IPS-11a (cell line): Measurements from ENCODE around the gene GPR25.

Source experiments
- H3K4me3 ChIP-seq: one replicate; pipeline ENCODE4 v1.5.1; 2013; ENCODE audit warnings: low read depth, low read length, control low read depth

GPR25 gene

DNA sequence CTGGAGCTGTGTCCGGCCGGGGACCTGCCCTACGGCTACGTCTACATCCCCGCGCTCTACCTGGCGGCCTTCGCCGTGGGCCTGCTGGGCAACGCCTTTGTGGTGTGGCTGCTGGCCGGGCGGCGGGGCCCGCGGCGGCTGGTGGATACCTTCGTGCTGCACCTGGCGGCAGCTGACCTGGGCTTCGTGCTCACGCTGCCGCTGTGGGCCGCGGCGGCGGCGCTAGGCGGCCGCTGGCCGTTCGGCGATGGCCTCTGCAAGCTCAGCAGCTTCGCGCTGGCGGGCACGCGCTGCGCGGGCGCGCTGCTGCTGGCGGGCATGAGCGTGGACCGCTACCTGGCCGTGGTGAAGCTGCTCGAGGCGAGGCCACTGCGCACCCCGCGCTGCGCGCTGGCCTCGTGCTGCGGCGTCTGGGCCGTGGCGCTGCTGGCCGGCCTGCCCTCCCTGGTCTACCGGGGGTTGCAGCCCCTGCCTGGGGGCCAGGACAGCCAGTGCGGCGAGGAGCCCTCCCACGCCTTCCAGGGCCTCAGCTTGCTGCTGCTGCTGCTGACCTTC is 412 bp downstream of the GPR25 start:
- H3K4me3 ChIP-seq = no peak overlapping the region

DNA sequence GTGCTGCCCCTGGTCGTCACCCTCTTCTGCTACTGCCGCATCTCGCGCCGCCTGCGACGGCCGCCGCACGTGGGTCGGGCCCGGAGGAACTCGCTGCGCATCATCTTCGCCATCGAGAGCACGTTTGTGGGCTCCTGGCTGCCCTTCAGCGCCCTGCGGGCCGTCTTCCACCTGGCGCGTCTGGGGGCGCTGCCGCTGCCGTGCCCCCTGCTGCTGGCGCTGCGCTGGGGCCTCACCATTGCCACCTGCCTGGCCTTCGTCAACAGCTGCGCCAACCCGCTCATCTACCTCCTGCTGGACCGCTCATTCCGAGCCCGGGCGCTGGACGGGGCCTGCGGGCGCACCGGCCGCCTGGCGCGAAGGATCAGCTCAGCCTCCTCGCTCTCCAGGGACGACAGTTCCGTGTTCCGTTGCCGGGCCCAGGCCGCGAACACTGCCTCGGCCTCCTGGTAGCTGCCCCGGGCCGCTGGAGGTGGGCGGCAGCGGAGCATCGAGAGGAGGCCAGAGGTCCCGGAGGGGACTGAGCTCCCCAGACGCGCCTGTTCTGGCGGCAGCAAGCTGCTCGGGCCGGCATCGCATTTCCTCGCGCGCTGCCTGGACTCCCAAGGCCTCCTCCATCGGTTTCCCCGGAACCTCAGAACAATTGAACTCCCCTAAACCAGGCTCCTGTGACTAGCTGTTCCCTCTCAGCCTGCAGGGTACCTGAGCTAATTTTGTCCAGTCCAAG is 1.1 kb downstream of the GPR25 start:
- H3K4me3 ChIP-seq = no peak overlapping the region

DNA sequence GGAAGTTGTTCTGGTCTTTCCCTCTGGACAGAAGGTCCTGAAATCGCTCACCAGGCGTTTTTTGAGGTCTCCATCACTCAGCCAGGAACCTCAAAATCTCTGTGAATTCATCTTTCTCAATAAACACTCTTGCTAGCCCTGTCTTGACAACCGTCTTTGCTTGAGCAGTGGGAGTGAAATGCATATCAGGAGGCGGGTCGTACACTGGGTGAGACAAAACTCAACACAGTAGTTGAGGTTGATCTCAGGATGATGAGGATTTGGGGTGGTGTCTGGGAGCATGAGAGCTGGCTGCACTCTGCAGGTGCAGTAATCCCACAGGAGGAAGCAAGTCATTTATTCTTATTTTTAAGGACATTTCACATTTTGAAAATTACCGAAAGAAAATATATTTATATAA is 1.9 kb downstream of the GPR25 start:
- H3K4me3 ChIP-seq = no peak overlapping the region

DNA sequence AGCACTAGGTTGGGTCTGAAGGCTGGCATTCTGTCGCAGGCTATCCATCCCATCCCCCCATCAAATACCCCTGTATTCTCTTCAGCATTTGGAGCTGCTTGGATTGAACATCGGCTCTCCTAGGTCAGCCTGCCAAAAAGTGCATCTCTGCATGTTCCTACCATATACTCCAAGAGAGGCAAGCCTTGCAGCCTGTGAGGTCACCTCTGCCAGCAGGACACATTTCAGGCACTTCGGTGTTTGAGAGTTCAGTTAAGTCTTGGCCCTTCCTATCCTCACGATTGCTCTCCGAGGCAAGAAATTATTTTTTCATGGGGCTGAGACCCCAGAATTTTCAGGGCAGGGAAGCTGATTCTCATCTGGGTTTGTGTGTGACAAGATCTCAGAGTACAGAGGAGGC is 2.6 kb downstream of the GPR25 start:
- no peak overlapping the region for H3K4me3 ChIP-seq

DNA sequence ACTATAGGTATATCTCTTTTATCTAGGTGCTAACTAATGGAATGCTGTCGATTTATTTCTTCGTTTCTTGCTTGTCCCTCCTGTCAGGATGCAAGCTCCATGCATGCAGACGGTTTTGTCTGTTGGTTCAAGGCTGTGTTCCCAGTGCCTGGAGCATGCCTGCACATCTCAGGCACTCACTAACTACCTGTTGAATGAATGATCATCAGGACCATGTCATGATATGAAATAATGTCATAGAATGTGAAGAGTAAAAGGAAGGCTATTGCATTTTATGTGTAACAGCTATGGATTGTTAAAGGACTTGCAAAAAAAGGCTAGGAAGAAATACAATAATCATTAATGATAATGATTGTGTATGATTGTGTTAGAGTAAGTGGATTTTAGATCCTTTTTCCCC is 4.2 kb downstream of the GPR25 start:
- H3K4me3 ChIP-seq = no peak overlapping the region

DNA sequence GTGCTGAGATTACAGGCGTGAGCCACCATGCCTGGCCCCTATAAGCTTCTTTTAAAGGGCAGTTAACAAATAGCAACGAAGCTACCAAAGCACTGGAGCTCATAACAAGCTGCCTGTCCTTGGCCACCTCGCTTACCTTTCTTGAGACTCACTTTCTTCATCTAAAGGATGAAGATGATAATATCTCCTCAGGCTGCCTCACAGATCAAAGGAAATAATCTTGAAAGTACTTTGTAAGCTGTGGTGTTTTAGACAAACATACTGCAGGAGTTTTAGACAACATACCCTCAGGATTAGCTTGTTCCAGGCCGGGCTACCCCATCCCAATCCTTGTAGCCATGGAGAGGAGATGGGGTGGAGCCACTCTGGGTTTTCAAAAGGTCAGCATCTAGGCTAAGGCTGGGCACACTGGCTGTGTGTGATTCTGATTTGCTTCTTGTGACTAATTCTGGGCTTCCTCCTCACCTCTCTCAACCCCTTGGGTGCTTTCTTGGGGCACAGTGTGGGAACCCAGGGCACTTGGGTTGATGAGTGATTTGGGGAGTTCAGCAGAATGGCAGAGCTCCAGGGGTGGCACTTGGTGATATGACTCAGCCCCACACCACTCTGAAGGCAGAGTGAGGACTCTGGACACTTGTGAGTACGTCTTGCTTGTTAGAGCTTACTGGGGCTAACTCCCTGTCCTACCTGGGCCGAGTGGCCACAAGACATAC is 5.2 kb downstream of the GPR25 start:
- H3K4me3 ChIP-seq = no peak overlapping the region

DNA sequence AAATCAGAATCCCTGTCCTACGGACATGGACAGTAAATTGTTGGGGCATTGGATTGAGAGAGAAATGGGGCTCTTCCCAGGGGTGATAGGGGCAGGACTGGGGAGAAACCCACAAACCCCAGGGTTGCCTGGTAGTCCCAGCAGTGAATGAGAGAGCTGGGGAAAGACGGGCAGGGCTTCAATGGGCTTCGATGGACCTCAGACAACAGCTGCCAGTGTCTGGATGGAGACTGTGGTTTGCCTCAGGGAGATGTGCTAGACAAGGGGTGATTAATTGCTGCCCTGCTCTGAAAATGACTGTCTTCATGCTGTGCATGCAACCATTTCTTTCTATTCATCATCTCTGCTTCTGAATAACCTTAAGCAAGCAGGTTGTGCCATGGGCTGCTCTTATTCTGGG is 7.4 kb downstream of the GPR25 start:
- H3K4me3 ChIP-seq = no peak overlapping the region

DNA sequence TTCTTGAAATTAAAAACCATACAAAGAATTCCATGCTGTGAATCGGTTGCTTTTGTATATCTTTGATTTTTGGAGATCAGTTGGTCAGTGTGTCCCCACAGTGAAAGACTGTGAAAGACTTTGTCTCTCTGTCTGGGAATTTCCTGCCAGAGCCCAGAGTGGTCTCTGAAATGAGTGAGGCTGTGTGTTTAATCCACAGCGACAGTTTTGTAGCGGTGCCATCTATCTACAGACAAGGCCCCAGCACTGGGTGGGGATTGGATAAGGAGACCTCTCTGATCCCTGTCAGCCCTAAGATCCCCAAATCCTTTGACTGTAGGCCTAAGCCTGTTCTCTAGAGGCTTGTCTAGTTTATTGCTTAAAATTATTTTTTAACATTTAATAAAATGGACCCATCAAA is 10.3 kb downstream of the GPR25 start:
- H3K4me3 ChIP-seq = no peak overlapping the region

DNA sequence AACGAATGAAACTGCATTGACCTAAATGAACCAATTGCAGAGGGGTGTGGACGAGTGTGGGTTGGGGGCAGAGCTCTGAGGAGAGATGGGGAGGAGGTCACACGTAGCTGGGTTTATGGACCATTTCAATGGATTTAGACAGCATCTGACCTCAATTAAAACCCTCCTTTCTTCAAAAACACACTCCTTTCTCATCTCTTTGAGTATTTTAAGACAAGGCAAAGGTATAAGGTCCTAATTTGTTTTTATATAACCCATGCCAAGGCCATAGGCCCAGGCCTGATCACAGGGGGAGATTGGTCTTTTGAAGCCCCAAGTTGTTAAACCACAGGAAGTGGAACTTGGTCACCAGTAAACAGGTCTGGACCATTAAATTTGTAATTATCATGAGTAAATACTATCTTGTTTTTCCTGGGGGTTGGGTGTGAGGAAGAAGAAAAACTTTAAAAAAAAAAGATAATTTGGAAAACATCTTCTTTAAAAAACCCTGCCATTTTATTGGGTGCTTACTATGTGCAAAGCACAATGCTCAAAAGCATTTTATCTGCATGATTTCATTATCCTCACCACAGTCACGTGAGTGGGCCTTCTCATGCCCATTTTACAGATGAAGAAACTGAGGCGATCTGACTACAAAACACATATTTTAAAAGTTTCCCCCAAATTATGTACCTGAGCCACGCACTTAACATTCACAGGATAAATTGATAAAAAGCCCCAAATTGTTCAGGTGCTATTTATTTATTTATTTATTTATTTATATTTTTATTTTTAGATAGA is 13.0 kb downstream of the GPR25 start:
- no peak overlapping the region for H3K4me3 ChIP-seq

DNA sequence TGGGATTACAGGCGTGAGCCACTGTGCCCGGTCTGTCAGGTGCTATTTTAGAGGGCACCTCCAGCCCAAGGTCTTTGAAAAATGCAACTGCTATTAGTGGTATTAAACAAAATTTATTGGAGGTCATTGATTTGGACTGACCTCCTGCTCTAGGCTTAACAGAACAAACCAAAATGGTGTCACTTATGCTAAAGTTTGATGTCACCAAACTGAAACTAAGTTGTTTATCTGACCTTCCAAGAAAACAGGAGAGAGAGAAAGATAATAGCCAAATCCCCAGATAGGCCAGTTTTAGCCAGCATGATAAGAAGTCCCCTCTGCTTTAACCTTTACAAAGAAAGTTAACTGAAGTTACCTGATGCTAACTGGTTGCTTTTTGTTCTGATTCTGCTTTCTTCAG is 13.8 kb downstream of the GPR25 start:
- H3K4me3 ChIP-seq = no peak overlapping the region

DNA sequence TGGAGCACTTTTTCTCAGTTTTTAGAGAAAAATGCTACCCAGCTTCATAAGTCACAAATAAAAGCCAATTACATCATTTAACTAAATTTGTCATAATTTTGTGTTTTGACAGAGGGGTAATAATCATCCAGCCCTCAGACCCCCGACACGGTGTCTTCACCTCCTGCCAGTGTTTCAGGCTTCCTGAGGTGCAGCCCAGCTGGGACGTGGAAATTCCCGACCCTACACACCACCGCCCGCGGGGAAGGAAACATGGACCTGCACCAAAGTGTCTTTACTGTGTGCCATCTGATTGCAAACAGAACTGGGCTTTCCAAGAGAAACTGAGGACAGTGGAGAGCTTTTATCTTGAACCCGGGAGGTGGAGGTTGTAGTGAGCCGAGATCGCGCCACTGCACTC is 14.3 kb downstream of the GPR25 start:
- no peak overlapping the region for H3K4me3 ChIP-seq

DNA sequence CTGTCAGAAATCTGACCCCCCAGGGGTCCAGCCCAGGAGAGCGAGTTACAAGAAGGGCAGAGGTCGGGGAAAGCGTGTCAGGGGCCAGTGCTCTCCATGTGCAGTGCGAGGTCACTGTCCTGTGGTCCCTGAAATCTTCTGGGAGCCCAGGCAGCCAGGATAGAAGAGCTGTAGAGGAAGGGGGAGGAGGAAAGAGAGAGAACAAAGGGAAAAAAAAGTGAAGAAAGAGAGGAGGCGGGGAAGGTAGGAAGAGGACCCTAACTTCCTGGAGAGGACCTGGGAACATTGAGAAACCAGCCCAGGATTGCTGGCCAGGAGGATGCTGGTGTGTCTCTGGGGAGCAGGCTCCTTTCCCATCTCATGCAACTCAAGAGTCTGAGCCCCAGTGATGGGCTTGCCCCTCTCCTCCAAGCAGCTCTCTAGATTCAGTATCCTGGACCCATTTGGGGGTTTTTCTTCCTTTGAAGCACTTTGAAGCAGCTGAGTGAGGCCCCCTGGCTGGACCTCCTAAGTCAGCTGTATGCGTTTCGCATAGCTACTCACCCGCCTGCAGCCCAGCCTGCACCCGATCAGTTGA is 15.1 kb downstream of the GPR25 start:
- no peak overlapping the region for H3K4me3 ChIP-seq

DNA sequence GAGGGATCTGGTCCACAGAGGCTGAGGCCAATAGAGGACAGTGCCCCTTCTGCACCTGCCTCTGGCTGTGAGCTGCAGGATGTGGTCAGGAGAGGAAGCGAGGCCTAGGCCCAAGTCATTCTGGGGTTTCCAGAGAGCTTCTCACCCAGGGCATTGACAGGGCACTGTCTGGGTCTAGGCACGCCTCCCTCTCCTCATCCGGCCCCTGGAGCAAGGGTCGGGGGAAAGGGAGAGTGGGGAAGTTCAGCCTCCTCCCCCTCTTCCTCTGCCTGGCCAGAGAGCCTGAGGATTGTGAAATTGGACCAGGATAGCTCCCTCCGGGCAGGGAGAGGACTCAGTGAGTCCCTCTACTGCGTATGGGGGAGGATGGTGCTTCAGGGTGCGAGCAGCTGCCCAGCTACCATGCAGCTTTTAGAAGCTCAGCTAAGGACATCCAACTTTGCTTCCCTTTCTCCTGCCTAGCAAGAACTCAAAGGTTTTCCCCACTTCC is 15.6 kb downstream of the GPR25 start:
- no peak overlapping the region for H3K4me3 ChIP-seq

DNA sequence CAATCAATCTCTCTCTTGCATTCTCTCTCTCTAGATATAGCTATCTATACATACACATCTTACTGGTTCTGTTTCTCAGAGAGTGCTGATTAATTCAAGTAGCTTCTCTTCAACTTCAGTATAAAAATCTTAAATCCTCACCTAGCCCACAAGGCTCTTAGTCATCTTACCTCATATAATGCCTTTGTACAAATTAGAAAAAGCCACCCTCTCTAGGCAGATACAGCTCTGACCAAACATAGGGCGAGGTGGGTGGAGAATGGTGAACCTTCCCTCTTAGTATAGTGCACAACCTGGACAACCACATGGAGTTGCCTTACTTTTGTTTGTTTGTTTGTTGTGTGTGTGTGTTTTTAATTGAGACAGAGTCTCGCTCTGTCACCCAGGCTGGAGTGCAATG is 16.8 kb downstream of the GPR25 start:
- H3K4me3 ChIP-seq = no peak overlapping the region

DNA sequence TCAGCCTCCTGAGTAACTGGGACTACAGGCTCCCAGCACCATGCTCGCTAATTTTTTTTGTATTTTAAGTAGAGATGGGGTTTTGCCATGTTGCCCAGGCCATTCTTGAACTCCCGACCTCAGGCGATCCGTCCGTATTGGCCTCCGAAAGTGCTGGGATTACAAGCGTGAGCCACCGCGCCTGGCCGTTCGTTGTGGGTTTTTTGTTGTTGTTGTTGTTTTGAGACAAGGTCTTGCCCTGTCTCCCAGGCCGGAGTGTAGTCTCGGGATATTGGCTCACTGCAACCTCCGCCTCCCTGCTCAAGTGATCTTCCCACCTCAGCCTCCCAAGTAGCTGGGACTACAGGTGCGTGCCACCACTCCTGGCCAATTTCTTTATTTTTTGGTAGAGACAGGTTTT is 17.2 kb downstream of the GPR25 start:
- H3K4me3 ChIP-seq = no peak overlapping the region

DNA sequence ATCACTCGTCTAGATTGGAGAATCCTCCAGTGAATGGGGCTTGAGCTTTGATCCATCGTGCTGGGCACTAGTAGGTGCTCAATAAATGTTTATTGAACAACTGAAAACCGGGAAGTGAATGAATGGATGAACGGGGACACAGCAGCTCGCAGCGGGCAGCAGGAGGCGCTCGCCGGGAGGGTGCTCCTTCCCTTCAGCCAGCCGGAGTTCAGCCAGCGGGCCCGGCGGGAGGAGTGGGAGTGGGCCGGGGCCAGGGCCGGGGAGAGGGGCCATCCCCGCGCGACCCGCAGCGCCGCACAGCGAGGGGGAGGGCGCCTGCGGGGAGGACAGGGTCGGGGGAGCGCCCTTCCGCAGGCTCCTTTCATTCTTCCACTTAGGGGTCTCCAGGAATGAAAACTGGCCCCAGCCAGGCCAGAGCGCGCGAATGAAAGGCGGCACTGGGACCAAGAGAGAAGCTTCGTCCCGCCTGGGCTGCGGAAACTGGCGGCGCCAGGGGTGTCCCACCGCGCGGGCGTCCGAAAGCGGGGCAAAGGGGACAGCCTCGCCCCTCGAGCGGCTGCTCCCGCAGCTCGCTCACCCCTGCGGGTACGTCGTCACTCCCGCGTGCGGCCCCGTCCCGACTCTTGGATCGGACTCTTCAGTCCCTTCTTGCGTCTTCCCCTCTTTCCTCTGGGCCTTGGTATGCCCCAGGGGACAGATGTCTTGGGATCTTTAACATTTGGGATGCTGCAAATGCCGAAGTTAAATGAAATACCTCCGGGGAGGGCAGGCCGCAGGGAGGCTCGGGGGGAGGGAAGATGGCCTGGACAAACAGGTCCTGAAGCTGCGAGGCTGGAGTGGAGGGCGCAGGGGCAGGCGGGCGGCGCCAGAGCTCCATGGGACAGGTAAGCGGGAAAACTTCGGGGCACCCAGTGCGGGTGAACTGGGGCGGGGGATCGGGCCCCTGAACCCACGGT is 18.3 kb downstream of the GPR25 start:
- peak overlapping the region; percentile 85 for H3K4me3 ChIP-seq

DNA sequence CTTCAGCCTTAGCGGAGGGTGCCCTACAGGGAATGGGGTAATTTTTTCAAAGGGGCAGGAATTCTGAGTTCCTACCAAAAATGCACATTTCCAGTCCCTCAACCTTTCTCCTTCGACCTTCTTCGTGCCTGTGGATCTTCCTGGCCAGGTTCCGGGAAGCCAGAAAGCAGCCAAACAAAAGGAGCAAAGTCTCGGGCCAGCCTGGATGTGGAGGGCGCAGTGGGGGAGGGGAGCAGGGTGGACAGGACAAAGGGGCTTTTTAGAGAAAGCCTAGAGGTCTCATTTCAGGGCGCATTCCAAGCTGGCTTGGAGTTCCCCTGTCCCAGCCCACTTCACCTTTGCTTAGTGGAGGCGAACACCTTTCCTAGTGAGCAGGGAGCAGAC is 19.0 kb downstream of the GPR25 start:
- peak overlapping the region; percentile 85 for H3K4me3 ChIP-seq

DNA sequence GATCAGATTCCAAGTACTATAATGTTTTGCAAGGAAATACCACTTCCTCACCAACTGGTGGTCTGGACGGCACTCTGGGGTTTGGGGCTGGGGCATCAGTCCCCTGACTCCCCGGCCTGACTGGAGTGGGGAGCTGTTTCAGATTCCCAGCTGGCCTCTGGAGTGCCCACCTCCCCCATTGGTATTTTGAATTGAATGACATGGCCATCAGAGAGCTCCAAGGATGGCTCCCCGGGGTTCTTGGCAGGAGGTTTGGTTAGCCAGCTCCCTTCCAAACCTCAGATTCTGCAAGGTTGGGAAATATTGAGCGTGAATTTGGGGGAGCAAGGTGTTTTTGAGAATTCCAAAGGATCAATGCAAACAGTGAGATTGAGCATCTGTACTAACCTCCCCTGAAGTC is 19.8 kb downstream of the GPR25 start:
- H3K4me3 ChIP-seq = peak overlapping the region; percentile 85

DNA sequence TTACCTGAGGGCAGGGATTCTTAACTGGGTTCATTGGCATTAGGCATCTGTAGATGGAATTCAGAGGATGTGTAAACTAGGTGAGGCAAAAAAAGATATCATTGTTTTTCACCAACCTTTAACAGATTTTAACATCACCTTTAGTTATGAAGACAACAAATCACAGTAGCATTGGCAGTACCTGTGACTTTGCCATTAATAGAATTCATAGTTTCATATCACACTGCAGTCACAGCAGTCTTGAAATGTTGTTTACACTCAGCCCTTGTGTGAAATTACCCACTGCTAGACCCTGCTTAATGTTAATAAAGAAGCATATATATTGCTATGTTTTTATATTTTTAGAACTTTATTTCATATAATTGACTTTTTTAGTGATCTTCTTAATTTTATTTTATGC is 20.2 kb downstream of the GPR25 start:
- H3K4me3 ChIP-seq = peak overlapping the region; percentile 85

DNA sequence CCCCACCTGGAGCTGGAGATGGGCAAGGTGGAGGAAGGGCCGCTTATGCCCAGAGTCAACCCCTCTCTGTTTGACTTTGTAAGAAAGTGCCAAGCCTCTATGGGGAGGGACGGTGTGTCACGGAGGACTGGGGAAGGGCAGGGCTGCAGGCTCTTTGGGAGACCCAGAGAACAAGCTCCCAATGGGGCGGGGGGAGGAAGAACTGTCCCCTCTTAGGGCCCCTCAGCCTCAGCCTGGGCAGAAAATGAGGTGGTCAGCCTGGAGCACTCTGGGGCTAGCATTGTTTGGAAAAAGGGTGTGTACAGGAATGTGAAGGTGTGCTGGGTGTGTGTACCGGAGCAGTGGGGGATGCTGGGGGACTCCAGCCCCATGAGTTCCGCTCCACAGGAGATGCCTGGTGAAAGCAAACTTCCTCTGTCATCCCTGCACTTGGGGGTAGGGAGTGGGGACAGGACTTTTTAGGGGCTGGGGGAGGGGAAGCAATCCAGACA is 20.7 kb downstream of the GPR25 start:
- no peak overlapping the region for H3K4me3 ChIP-seq
